ENCODE results near the gene PXMP4.

The PXMP4 gene

GRCh38 chr20:33689493-33689892 is 30.6 kb downstream of the PXMP4 start:
- peaks cover 32% of the 10 kb centered on the region for H3K4me1 ChIP-seq (ENCODE audit: low read depth, poor library complexity, severe bottlenecking)
- H2AFZ ChIP-seq (ENCODE audit: low read depth): no peak overlapping the region
- no peak overlapping the region for H3K4me2 ChIP-seq
- H3K27me3 ChIP-seq (ENCODE audit: insufficient read depth, low read depth): no peaks in the 10 kb centered on the region
- TF ChIP-seq CTCF (conservative IDR thresholded peaks at IDR 0.05; ENCODE audit: low read depth, low read length): no peak
- no peak overlapping the region for H3K27ac ChIP-seq
- H3K9ac ChIP-seq: no peak overlapping the region
- H3K36me3 ChIP-seq (ENCODE audit: insufficient read depth): no peaks in the 10 kb centered on the region
- H3K79me2 ChIP-seq (ENCODE audit: insufficient read depth, low read depth): peaks cover 11% of the 10 kb centered on the region
- peaks cover 6% of the 10 kb centered on the region; the same call in 1 of the 2 replicates for H4K20me1 ChIP-seq (ENCODE audit: insufficient read depth)
- no peak overlapping the region for H3K4me3 ChIP-seq (IDR thresholded peaks at IDR 0.05; ENCODE audit: insufficient read depth, low read depth, low read length)

- Histone ChIP-seq H3K27ac (no peak overlapping the region), H3K9ac (no peak overlapping the region), H3K4me1 (ENCODE audit: low read depth, poor library complexity, severe bottlenecking) (peaks cover 37% of the 10 kb centered on the region), H3K79me2 (ENCODE audit: insufficient read depth, low read depth) (peaks cover 16% of the 10 kb centered on the region), H3K4me2 (no peak overlapping the region), H4K20me1 (ENCODE audit: insufficient read depth) (peaks cover 11% of the 10 kb centered on the region), H3K36me3 (ENCODE audit: insufficient read depth) (no peaks in the 10 kb centered on the region), H3K27me3 (ENCODE audit: insufficient read depth, low read depth) (no peaks in the 10 kb centered on the region), H3K4me3 (IDR thresholded peaks at IDR 0.05; ENCODE audit: insufficient read depth, low read depth, low read length) (no peak overlapping the region), H2AFZ (ENCODE audit: low read depth) (no peak overlapping the region)
- TF ChIP-seq CTCF (conservative IDR thresholded peaks at IDR 0.05; ENCODE audit: low read depth, low read length): no peak
These were observed 31.1 kb downstream of the PXMP4 start for GRCh38 chr20:33688938-33689424.

- Histone ChIP-seq H3K79me2 (ENCODE audit: insufficient read depth, low read depth) (peaks cover 23% of the 10 kb centered on the region), H4K20me1 (ENCODE audit: insufficient read depth) (peaks cover 13% of the 10 kb centered on the region), H3K36me3 (ENCODE audit: insufficient read depth) (no peaks in the 10 kb centered on the region), H3K4me2 (no peak overlapping the region), H3K27me3 (ENCODE audit: insufficient read depth, low read depth) (no peaks in the 10 kb centered on the region), H3K4me1 (ENCODE audit: low read depth, poor library complexity, severe bottlenecking) (peaks cover 44% of the 10 kb centered on the region), H3K4me3 (IDR thresholded peaks at IDR 0.05; ENCODE audit: insufficient read depth, low read depth, low read length) (no peak overlapping the region), H3K9ac (no peak overlapping the region), H3K27ac (no peak overlapping the region), H2AFZ (ENCODE audit: low read depth) (no peak overlapping the region)
- no peak for TF ChIP-seq CTCF (conservative IDR thresholded peaks at IDR 0.05; ENCODE audit: low read depth, low read length)
These were observed 31.8 kb downstream of the PXMP4 start for GRCh38 chr20:33687993-33688937.

GRCh38 chr20:33687370-33687915 is 32.7 kb downstream of the PXMP4 start:
- no peak overlapping the region for H3K9ac ChIP-seq
- no peak for TF ChIP-seq CTCF (conservative IDR thresholded peaks at IDR 0.05; ENCODE audit: low read depth, low read length)
- peak overlapping the region; percentile 91 for H2AFZ ChIP-seq (ENCODE audit: low read depth)
- peak overlapping the region; percentile 61; the same call in 1 of the 2 replicates for H3K4me2 ChIP-seq
- peaks cover 52% of the 10 kb centered on the region for H3K4me1 ChIP-seq (ENCODE audit: low read depth, poor library complexity, severe bottlenecking)
- H3K27me3 ChIP-seq (ENCODE audit: insufficient read depth, low read depth): no peaks in the 10 kb centered on the region
- peaks cover 13% of the 10 kb centered on the region for H4K20me1 ChIP-seq (ENCODE audit: insufficient read depth)
- H3K79me2 ChIP-seq (ENCODE audit: insufficient read depth, low read depth): peaks cover 31% of the 10 kb centered on the region
- H3K4me3 ChIP-seq (IDR thresholded peaks at IDR 0.05; ENCODE audit: insufficient read depth, low read depth, low read length): no peak overlapping the region
- no peak overlapping the region for H3K27ac ChIP-seq
- no peaks in the 10 kb centered on the region for H3K36me3 ChIP-seq (ENCODE audit: insufficient read depth)
